ENCODE results near the gene NAXD. TPM values are rescaled to one million over a fixed set of nuclear protein-coding genes. Genes with fewer than 3 reads are reported as not detected.

NAXD gene
- total and polyA plus RNA-seq, 10 of the 15 experiments (the other 5 are each of a cell fraction or from before 2014, with no cell fraction given), result 1.5 to 36.2 (median 23.8) TPM

GRCh38 chr13:110650436-110650835 lies 35.1 kb downstream of the NAXD start (continued):
- TF ChIP-seq CEBPZ (IDR thresholded peaks at IDR 0.05; ENCODE audit: low read depth, low read length) (no peak), E2F8 (IDR thresholded peaks at IDR 0.05; ENCODE audit: low read depth, partially characterized antibody) (no peak), CBX5 (IDR thresholded peaks at IDR 0.05; ENCODE audit: low read depth) (no peak), SREBF2 (IDR thresholded peaks at IDR 0.05; ENCODE audit: low read length) (no peak), BMI1 (IDR thresholded peaks at IDR 0.05; ENCODE audit: borderline replicate concordance) (no peak), BCL11A (IDR thresholded peaks at IDR 0.05; ENCODE audit: low read depth, low read length) (no peak)

GRCh38 chr13:110651271-110651670 lies 35.9 kb downstream of the NAXD start:
- in situ Hi-C loops (cut with MboI), result no loop called here
- FAIRE-seq, result no peak
- TF ChIP-seq MTA3 (IDR thresholded peaks at IDR 0.05; ENCODE audit: borderline replicate concordance, low read length) (no peak), KAT2A (conservative IDR thresholded peaks at IDR 0.05; ENCODE audit: control insufficient read depth, low read depth, low read length) (no peak), BRCA1 (IDR thresholded peaks at IDR 0.05; ENCODE audit: low read depth, low read length) (no peak), ATF2 (IDR thresholded peaks at IDR 0.05; ENCODE audit: low read length) (no peak), SIN3A (IDR thresholded peaks at IDR 0.05; ENCODE audit: low read depth, low read length) (no peak), NR2C2 (IDR thresholded peaks at IDR 0.05; ENCODE audit: borderline replicate concordance, control insufficient read depth, insufficient read length, low read depth) (no peak), POLR2AphosphoS5 (IDR thresholded peaks at IDR 0.05; ENCODE audit: low read length) (no peak)

More at GRCh38 chr13:110651271-110651670, 35.9 kb downstream of the NAXD start:
- Histone ChIP-seq H3K4me1 (ENCODE audit: control insufficient read depth, insufficient read depth, low read length) (peaks cover 17% of the 10 kb centered on the region), H3K4me3 (no peak overlapping the region), H3K79me2 (ENCODE audit: control insufficient read depth, insufficient read depth, low read length) (no peaks in the 10 kb centered on the region; the same call in 1 of the 2 replicates), H3K9ac (ENCODE audit: control insufficient read depth, insufficient read depth, low read length) (no peak overlapping the region), H3K4me2 (ENCODE audit: control insufficient read depth, insufficient read depth) (no peak overlapping the region), H3K9me3 (replicated peaks; ENCODE audit: control insufficient read depth, insufficient read depth, low read length) (no peaks in the 10 kb centered on the region), H4K20me1 (ENCODE audit: control insufficient read depth, insufficient read depth) (no peaks in the 10 kb centered on the region), H2AFZ (ENCODE audit: control insufficient read depth, low read depth, low read length) (no peak overlapping the region), H3K27me3 (replicated peaks in 1 of 2; ENCODE audit: control insufficient read depth in 2 of 2, insufficient read depth in 2 of 2, low read length in 1 of 2) (no peaks in the 10 kb centered on the region), H3K36me3 (ENCODE audit: control insufficient read depth in 2 of 2, insufficient read depth in 2 of 2, low read length in 1 of 2) (peaks cover 22 to 29% of the 10 kb centered on the region in 2 experiments), H3K27ac (ENCODE audit: control insufficient read depth, insufficient read depth) (no peak overlapping the region)
- BruUV-seq (replicated peaks), result no TSS peak
- CTCF ChIA-PET, result interaction anchor here (1.2 kb wide), 1 partner anchor 8 kb away, joined by 3 read pairs; no protein-coding TSS in a partner anchor
- SMC1A ChIA-PET (ENCODE audit: uncharacterized antibody, unreplicated experiment), result interaction anchor here (0.8 to 1.3 kb wide), 3 partner anchors 13 to 197 kb away, joined by 3 to 4 read pairs (median 3); no protein-coding TSS in a partner anchor
- POLR2A ChIA-PET, result interaction anchor here (0.7 kb wide), 1 partner anchor 10 kb away, joined by 3 read pairs; no protein-coding TSS in a partner anchor
- ATAC-seq (no peak), DNase-seq (ENCODE audit: low read depth, low spot score) (no peak)
- RAD21 ChIA-PET (ENCODE audit: unreplicated experiment), result interaction anchor here (1.0 kb wide), 1 partner anchor 58 kb away, joined by 3 read pairs; no protein-coding TSS in a partner anchor
- 96% methylated on average over 14 of the region's 14 CpGs for WGBS (ENCODE audit: insufficient coverage, insufficient replicate concordance, low lambda C conversion rate, missing lambda C conversion rate)
- intact Hi-C loops (cut with micrococcal nuclease; ENCODE audit: unreplicated experiment), result no loop called here
